ENCODE data around the gene FAM89B.

The FAM89B gene

DNA sequence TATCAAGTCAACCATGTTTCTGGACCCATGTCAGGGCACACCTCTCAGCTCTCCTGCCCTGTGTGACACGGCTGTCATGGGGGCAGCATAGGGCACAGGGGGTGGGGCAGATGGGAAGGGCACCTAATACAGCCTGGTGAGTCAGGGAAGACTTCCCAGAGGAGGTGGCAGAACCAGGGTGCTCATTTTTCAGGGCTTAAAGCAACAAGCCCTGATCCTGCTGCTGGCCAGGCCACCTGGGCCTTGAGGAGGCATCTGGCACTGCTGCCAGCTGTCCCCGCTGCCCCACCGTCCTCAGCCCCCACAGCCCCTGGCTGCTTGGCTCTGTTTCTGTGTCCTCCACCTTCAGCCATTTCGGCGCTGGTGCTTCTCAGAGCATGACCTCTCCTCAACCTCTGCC lies 37.3 kb downstream of the FAM89B start:
- no peak for DNase-seq (ENCODE audit: low read depth in 2 of 3, low spot score in 1 of 3)

DNA sequence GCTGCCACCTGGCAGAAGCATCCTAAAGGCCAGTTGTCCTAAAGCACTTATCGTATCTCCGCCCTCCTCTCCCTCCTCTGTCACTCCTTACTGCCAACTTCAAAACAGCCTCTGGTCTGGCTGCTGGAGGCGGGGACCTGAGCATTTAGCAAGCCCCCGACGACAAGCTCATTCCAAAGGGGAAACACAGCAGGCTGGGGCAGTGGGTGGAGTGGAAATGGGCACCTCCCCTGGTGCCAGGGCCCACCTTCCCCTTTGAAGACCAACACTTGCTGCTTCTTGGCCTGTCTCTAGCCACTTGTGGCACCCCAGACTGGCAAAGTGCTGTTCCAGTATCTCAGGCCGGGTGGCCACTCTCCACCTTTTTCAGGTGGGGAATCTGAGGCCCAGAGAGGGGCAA lies 38.1 kb downstream of the FAM89B start:
- DNase-seq (ENCODE audit: low read depth in 2 of 3, low spot score in 1 of 3) = no peak

DNA sequence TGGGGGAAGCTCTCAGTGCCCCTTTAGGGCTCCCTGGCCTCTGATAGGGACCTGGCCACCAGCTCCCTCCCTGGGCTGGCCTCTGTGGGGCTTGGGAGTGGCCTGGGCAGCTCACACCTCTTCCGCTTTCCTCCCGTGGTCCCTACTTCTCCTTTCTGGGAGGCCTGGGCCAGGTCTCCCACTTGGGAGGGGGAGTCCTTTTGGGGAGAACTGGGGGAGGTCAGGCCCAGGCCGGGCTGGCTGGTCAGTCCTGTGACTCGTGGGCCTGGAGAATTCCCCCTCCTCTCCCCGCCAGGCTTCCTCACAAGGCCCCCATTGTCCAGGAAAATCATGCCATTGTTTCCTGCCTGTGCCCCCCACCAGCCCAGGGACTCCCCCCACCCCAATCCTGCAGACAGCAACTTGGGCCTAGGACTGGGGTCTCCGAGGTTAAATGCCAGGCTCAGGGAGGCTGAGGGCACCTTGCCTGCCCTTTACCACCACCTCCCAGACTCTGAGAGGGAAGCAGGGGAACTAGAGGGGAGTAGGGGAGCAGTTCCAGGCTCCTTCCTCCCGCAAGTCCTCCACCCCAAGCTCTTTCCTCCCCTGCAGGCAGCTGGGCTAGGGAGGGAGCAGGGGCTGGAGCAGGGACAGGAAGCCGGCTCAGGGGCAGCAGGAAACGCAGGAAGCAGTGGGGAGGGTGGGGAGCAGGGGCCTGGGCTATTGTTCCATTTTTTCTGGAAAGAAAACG lies 38.9 kb downstream of the FAM89B start:
- DNase-seq (ENCODE audit: low read depth in 2 of 3, low spot score in 1 of 3) = no peak

DNA sequence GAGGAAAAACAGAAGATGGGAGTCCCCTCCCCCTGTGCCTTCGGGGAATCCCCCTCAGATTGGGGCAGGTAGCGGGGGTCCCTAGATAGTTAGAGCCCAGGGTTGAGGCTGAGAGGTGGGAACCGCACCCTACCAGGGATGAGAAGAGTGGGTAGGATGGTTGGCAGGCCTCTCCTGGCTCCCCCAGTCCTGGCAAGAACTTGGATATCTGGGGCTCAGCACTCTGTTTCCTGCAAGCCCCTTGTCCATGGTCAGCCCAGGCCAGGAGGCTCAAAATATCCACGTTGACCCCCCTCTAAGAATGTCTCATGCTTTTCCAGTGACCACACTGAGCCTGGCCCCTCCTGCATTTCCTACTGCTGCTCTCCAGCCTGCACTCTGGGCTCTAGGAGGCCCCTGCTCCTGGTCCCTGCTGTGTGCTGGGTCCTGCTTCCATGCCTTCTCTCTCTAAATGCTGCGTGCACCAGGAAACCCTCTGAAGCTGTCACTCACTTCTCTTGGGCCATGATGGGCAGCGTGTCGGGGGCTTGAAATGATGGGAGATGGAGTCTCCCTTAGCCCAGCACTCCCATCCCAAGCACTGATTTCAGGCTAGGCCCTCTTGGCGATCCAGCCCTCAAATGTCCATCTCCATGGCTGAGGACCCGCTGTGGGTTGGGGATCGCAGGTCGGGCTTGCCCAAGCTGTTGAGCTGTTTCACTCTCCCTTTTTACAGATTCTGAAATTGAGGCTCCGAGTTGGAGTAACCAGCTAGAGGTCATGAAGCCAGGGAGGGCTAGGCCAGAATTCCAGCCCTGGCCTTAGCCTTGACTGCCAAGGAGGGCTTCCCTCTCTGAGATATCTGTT lies 39.6 kb downstream of the FAM89B start:
- no peak for DNase-seq (ENCODE audit: low read depth in 2 of 3, low spot score in 1 of 3)

DNA sequence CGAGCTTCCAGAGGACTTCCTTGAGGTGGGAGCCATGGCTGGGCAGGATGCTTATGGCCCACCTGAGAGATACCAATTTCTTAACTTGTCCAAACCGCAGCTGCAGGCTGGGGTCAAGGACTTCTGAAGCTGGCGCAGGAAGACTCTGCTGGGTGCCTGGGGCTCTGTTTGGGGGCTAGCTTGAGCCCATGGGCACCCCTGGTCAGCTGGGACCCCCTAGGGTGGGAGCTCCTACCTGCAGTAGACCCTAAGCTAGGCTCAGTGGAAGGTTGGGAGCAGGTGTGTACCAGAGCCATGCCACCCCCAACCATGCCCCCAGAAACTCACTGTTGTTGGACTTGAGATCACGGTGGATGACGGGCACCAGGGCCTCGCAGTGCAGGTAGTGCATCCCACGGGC lies 40.4 kb downstream of the FAM89B start:
- DNase-seq (ENCODE audit: low read depth in 2 of 3, low spot score in 1 of 3) = no peak

DNA sequence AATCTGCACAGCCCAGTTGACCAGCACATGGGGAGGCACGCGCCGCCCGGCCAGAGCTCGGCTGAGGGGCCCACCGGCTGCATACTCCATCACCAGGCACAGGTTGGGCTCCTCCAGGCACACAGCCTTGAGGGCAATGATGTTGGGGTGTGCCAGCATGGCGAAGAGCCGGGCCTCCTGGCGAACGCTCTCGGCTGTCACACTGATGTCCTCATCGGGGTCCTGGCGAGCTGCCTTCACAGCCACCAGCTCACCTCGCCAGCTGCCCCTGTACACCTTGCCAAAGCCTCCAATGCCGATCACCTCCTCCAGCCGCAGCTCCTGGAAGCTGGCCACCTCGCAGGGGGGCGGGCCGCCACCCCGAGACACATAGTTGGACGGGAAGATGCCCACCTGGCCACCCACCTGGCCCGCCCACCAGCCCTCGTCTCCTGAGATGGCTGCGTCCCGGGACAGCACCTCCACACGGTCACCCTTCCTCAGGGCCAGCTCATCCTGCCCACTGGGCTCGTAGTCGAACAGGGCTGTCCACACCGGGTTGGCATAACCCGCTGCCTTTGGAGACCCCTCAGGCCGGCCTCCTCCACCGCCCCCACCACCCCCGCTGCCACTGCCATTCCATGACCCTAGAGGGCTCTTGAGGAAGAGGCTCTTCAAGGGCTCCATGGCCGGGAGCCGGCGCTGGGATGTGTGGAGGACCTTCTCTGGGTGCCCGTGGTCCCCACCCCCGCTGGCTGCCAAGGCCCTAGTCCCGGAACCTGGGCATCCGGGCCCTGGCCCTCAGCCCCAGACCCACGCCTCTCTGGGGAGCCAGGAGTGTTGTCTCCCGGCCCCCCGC lies 41.0 kb downstream of the FAM89B start:
- no peak for DNase-seq (ENCODE audit: low read depth in 2 of 3, low spot score in 1 of 3)

DNA sequence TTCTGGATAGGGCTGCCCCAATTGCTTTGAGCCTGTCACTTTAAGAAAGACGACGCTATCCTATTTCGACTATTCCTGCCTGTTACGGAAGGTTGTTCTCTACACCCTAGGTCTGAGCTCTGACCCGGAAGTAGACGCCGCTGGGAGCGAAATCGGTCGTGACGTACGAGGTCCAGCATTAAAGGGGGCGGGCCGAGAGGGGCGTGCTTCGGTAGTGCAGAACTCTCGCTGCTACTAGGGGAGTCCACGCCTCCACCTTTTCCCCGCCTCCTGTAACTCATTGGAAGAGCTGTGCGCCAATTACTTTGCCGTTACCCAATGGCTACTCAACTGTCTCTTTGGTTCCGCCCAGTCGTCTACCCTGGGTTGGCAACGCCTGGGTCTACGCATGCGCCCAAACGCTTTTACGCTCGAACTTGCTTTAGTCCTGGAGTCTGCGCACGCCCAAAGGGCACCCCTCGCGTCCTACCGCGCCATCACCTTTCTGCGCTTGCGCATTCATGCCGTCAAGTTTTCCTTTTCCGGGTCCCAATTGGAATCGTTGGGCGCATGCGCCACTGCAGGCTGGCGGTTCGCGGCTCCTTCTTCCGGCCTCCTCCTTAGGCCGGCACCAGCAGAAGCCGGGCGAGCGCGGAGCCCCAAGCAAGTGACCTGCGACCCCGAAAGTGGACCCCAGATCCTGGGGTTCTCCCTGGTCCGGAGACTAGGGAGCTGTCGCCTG lies 43.1 kb downstream of the FAM89B start, which contains the start of gene PCNX3:
Gene PCNX3, plus strand, starts transcription at position 548 of the 721 bp plus-strand sequence. CDS start 536 bp downstream, outside the sequence.
- peak; percentile 100 for DNase-seq (ENCODE audit: low read depth in 2 of 3, low spot score in 1 of 3)

DNA sequence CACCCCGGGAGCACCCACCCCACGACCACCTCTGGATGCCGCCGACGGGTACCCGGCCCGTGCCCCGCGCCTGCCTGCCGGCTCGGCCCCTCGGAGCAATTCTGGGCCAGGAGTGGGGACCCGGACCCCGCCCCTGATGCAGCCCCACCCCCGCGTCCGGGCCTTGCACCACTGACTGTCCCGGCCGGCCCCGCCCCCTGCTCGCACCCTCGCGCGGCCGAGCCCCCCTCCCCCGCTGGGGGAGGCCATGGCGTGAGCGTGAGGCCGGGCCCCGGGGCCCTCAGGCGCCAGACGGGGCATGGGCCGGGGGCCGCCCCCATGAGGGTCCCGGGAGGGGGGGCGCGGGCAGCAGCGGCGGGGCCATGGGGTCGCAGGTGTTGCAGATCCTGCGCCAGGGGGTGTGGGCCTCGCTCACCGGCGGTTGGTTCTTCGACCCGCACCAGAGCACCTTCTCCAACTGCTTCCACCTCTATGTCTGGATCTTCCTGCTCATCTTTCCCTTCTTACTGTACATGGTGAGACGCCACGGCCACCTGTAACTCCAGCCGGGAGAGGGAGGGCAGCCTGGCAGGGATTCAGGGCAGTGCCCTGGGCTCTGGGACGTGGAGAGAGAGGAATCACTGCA lies 43.7 kb downstream of the FAM89B start:
- peak in 1 of 3 donors; percentile 39 for DNase-seq (ENCODE audit: low read depth in 2 of 3, low spot score in 1 of 3)

DNA sequence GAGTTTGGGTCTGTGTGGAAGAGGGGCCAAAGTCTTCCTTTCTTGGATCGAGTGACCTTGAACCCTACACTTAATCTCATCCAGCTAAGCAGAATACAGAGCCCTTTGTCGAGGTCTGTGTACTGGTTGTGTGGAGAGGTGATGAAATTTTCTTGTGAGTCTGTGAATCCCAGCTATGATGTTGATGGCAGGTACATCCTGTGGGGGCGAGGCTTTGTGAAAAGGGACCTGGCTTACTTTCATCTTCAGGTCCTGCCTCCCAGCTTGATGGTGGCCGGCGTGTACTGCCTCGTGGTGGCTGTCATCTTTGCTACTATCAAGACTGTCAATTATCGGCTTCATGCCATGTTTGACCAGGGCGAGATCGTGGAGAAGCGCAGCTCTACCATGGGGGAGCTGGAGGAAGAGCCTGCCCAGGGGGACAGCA lies 44.2 kb downstream of the FAM89B start:
- no peak for DNase-seq (ENCODE audit: low read depth in 2 of 3, low spot score in 1 of 3)

DNA sequence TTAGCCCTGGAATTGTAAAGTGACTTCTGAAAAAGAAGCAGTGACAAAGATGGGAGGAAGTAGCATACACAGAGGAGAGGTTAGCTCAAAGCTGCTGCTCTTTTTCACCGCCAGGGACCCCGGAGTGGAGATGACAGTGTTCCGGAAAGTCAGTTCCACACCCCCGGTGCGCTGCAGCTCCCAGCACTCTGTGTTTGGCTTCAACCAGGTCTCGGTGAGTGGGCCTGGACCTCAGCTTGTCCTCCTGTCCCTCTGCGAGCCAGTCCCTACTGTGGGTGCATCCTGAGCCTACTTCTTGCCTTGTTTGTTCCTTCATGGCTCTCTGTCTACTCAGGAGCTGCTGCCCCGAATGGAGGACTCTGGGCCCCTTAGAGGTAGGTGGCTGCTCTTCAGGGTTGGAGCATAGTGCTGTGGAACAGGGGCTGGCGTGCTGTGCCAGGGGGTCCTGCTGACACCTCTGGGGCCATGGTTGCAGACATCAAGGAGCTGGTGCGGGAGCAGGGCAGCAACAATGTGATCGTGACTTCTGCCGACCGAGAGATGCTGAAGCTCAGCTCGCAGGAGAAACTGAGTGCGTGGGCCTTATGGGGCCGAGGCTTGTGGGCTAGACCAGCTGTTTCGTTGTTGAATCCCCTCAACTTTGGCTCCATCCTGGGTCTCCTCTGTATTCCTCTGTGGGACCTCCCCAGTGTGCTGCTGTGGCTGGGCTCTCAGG lies 45.0 kb downstream of the FAM89B start:
- no peak for DNase-seq (ENCODE audit: low read depth in 2 of 3, low spot score in 1 of 3)

DNA sequence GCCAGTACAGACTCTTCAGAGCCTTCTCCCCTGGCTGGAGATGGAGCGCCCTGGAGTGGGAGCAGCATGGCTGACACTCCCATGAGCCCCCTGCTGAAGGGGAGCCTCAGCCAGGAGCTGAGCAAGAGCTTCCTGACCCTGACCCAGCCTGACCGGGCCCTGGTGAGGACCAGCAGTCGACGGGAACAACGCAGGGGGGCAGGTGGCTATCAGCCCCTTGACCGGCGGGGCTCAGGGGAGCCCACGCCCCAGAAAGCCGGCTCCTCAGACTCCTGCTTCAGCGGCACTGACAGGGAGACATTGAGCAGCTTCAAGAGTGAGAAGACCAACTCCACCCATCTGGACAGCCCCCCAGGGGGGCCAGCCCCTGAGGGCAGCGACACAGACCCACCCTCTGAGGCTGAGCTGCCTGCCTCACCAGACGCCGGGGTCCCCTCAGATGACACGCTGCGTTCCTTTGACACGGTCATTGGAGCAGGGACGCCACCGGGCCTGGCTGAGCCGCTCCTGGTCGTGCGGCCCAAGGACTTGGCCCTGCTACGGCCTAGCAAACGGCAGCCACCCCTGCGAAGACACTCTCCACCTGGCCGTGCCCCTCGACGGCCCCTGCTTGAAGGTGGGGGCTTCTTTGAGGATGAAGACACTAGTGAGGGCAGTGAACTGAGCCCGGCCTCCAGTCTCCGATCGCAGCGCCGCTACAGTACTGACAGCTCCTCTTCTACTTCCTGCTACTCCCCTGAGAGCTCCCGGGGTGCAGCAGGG lies 45.8 kb downstream of the FAM89B start:
- no peak for DNase-seq (ENCODE audit: low read depth in 2 of 3, low spot score in 1 of 3)

DNA sequence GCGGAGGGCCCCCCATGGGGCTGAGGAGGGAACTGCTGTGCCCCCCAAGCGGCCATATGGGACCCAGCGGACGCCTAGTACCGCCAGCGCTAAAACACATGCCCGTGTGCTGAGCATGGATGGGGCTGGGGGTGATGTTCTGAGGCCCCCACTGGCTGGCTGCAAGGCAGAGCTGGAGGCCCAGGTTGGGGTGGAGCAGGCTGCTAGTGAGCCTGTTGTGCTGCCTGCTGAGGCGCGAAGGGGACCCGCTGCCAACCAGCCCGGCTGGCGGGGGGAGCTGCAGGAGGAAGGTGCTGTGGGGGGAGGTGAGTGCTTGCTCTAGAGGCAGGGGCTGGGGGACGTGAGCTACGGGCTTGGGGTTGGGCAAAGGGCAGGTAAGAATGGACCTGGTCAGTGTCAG lies 46.4 kb downstream of the FAM89B start:
- DNase-seq (ENCODE audit: low read depth in 2 of 3, low spot score in 1 of 3) = no peak

DNA sequence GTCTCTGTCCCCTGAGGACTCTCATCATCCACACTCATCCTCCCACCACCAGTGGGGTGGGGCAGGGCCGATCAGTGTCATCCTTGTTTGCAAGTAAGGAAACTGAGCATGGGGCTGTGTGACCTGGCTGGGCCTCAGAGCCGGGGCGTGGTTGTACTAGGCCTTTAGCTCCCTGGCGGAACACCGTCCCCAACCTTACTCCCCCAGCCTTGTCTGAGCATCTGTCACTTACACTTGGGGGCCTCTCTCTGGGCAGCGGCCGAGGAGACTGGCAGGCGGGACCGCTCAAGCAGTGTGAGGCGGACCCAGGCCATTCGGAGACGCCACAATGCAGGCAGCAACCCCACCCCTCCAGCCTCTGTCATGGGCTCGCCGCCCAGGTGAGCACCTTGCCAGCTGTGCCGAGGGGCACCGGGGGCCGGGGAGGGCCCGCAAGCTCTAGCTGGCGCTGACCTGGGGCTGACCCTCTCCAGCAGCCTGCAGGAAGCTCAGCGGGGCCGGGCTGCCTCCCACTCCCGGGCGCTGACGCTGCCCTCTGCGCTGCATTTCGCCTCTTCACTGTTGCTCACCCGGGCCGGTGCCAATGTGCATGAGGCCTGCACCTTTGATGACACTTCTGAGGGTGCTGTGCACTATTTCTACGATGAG lies 47.1 kb downstream of the FAM89B start:
- no peak for DNase-seq (ENCODE audit: low read depth in 2 of 3, low spot score in 1 of 3)

DNA sequence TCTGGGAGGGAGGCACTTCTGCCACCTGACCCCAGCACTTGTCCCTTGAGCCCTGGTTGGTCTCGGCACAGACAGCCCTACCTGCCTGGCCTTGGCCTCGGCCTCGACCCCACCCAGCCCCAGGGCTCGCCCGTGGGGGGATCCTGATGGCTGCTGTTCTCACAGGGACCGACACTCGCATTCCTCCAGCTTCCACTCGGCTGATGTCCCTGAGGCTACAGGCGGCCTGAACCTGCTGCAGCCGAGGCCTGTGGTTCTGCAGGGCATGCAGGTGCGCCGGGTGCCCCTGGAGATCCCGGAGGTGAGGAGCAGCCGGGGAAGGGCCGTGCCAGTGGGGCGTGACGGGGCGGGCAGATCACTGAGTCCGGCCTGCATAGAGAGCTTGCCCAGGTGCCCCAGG lies 48.3 kb downstream of the FAM89B start:
- no peak for DNase-seq (ENCODE audit: low read depth in 2 of 3, low spot score in 1 of 3)

DNA sequence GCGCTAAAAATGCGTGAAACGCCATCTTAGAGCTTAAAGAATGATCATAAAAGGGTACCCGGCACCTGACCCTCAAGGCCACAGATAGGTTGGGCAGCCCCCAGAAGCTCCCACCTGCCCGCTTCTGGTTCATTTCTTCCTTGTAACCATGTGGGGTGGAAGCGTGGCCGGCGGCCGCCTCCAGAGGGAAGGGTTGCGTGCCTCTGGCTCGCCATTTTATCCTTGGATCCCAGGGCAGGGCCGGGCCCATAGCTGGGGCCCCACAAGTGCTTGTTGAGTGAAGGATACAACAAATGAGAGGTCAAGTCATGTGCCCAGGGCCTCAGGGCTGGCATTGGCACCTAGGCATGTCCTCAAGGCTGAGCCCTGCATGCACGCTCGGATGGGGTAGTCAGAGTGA lies 49.1 kb downstream of the FAM89B start:
- DNase-seq (ENCODE audit: low read depth in 2 of 3, low spot score in 1 of 3) = no peak

DNA sequence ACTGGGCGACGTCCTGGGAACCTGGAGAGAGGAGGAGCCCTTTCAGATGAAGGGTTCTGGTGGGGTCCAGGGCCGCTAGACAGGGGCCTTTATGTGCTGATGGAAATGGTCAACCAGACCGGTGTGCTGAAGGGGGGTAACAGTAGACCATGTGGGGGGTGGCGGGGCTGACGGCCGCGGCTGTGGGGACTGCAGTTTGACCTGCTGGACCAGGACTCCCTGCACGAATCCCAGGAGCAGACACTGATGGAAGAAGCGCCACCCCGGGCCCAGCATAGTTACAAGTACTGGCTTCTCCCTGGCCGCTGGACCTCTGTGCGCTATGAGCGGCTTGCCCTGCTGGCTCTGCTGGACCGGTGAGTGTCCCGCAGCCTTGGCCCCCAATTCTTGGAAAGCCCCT lies 49.7 kb downstream of the FAM89B start:
- no peak for DNase-seq (ENCODE audit: low read depth in 2 of 3, low spot score in 1 of 3)

DNA sequence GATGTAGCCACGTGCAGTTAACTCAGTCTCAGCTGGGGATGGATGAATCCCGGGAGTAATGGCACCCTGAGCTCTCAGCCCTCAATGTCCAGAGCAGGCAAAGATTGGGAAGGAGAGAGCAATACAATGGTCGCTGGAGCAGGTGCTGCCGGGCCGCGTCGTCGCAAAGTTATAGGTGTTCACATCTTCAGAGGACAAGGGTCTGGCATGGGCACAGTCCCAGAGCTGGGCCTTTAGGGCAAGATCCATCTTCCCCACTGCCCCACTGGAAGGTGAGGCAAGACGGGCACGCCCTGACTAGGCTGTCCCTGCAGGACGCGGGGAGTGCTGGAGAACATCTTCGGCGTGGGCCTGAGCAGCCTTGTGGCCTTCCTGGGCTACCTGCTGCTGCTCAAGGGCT lies 50.8 kb downstream of the FAM89B start:
- no peak for DNase-seq (ENCODE audit: low read depth in 2 of 3, low spot score in 1 of 3)
